B cell (primary cell): ENCODE measurements around the gene TBATA. TPM values are rescaled to one million over a fixed set of nuclear protein-coding genes. Genes with fewer than 3 reads are reported as not detected.

Experiments used
- ATAC-seq: fragments of 200-7000 bp; cut with Tn5 transposase; one replicate; pipeline ENCODE4 v1.10.0; 2021; ENCODE audit warnings: low read depth, mild to moderate bottlenecking, moderate number of reproducible peaks, moderate library complexity
- CTCF ChIA-PET: fragments of 350-600 bp; sonication (Branson Sonifier 250); formaldehyde crosslinking; loops from one replicate; lab custom pipeline; 2021; ENCODE audit warnings: antibody characterized with exemption, inconsistent platforms; lab: Charles Lee
- POLR2A ChIA-PET: fragments of 350-600 bp; sonication (Branson Sonifier 250); formaldehyde crosslinking; loops from one replicate; lab custom pipeline; 2021; ENCODE audit warnings: antibody characterized with exemption; lab: Charles Lee
- DNase-seq: peaks from one replicate; pipeline ENCODE4 v3.0.0; 2013
- H2AFZ ChIP-seq: 2 replicates; pipeline ENCODE4 v1.6.1; 2012; ENCODE audit warnings: mild to moderate bottlenecking, low read depth, low read length; ENCODE audit not compliant: insufficient read depth, poor library complexity, severe bottlenecking
- H3K27ac ChIP-seq, 2 donors: 1 replicate in 1 of 2; 2 replicates in 1 of 2; pipeline ENCODE4 v1.5.1; 2012 to 2013; ENCODE audit warnings: low read length in 2 of 2, mild to moderate bottlenecking in 2 of 2, moderate library complexity in 1 of 2
- H3K27me3 ChIP-seq, 4 experiments: fragments of 200-600 bp in 1 of 4; sonication (generic) in 1 of 4; replicated peaks in 1 of 4; 1 replicate in 2 of 4; 2 replicates in 2 of 4; pipeline versions ENCODE4 v1.6.1 to v1.7.0; 2013 to 2016; ENCODE audit warnings: low read length in 3 of 4, mild to moderate bottlenecking in 2 of 4, mixed read lengths in 1 of 4, moderate library complexity in 1 of 4; ENCODE audit not compliant: insufficient read depth in 4 of 4, control insufficient read depth in 3 of 4; ENCODE audit errors: control extremely low read depth in 1 of 4
- H3K36me3 ChIP-seq, 2 experiments: replicated peaks in 1 of 2; 1 replicate in 1 of 2; 2 replicates in 1 of 2; pipeline versions ENCODE4 v1.6.1 to v1.7.1; 2013; ENCODE audit warnings: low read length in 1 of 2; ENCODE audit not compliant: insufficient read depth in 2 of 2, control insufficient read depth in 1 of 2; ENCODE audit errors: control extremely low read depth in 1 of 2, extremely low read depth in 1 of 2
- H3K4me1 ChIP-seq, 2 donors: fragments of 200-600 bp in 1 of 2; sonication (generic) in 1 of 2; 1 replicate in 1 of 2; 2 replicates in 1 of 2; pipeline versions ENCODE4 v1.5.1 to v1.6.1; 2013 to 2017; ENCODE audit warnings: low read length in 2 of 2; ENCODE audit not compliant: control insufficient read depth in 2 of 2, insufficient read depth in 2 of 2
- H3K4me2 ChIP-seq: replicated peaks from 2 replicates; pipeline ENCODE3; 2012; ENCODE audit warnings: mild to moderate bottlenecking, low read depth, low read length; ENCODE audit not compliant: poor library complexity, severe bottlenecking
- H3K4me3 ChIP-seq, 5 experiments: fragments of 200-600 bp in 1 of 5; sonication (generic) in 1 of 5; 1 replicate in 3 of 5; 2 replicates in 2 of 5; pipeline versions ENCODE4 v1.5.1 to v1.7.0; 2011 to 2016; ENCODE audit warnings: low read length in 4 of 5, mild to moderate bottlenecking in 4 of 5, low read depth in 2 of 5, control low read depth in 1 of 5, moderate library complexity in 1 of 5; ENCODE audit not compliant: insufficient read depth in 1 of 5; ENCODE audit errors: control extremely low read depth in 1 of 5, extremely low read depth in 1 of 5
- H3K79me2 ChIP-seq: fragments of 200-600 bp; sonication (generic); one replicate; pipeline ENCODE4 v1.6.0; 2016; ENCODE audit warnings: low read length; ENCODE audit not compliant: control insufficient read depth, insufficient read depth
- H3K9ac ChIP-seq: fragments of 200-600 bp; sonication (generic); 2 replicates; pipeline ENCODE4 v1.6.1; 2017; ENCODE audit warnings: mild to moderate bottlenecking, low read length, moderate library complexity
- H3K9me3 ChIP-seq, 3 donors: one replicate each; pipeline versions ENCODE4 v1.6.1 to v1.7.1; 2013; ENCODE audit warnings: low read length in 2 of 3; ENCODE audit not compliant: control insufficient read depth in 2 of 3, insufficient read depth in 1 of 3; ENCODE audit errors: control extremely low read depth in 1 of 3
- H4K20me1 ChIP-seq: 2 replicates; pipeline ENCODE4 v1.6.0; 2012; ENCODE audit warnings: mild to moderate bottlenecking, low read length; ENCODE audit not compliant: insufficient read depth, control insufficient read depth, poor library complexity, severe bottlenecking
- H3K27ac Mint-ChIP-seq: one replicate; pipeline ENCODE4 v1.8.0; 2021; ENCODE audit warnings: mixed read lengths
- H3K27me3 Mint-ChIP-seq: one replicate; pipeline ENCODE4 v1.8.0; 2021; ENCODE audit warnings: mixed read lengths
- H3K4me1 Mint-ChIP-seq: one replicate; pipeline ENCODE4 v1.8.0; 2021; ENCODE audit warnings: mixed read lengths
- H3K4me3 Mint-ChIP-seq: one replicate; pipeline ENCODE4 v1.8.0; 2021; ENCODE audit warnings: mixed read lengths
- H3K9me3 Mint-ChIP-seq: one replicate; pipeline ENCODE4 v1.8.0; 2022; ENCODE audit warnings: mixed read lengths; ENCODE audit not compliant: insufficient read depth
- EZH2 ChIP-seq: IDR thresholded peaks from 2 replicates; pipeline ENCODE4 v1.6.1; 2012; ENCODE audit warnings: borderline replicate concordance, low read depth, mild to moderate bottlenecking, moderate library complexity, low read length; ENCODE audit not compliant: insufficient read depth, poor library complexity, severe bottlenecking
- WGBS: methylation state at CpG from one replicate; pipeline ENCODE4 v1.1.5; 2013; ENCODE audit warnings: missing lambda C conversion rate; ENCODE audit not compliant: insufficient coverage; 5-methylcytosine and 5-hydroxymethylcytosine counted together
- intact Hi-C: fragments of 100-400 bp; cut with micrococcal nuclease; formaldehyde crosslinking; loops from one replicate; pipeline ENCODE4 v1.10.0; 2022
- polyA plus RNA-seq: library from polyadenylated mRNA; depleted of rRNA; stranded (reverse); fragments of >200 nt; gene quantifications from 2 replicates; pipeline ENCODE4 v1.2.3, GENCODE V29; 2012
- total RNA-seq, 2 donors: library from RNA; stranded (reverse); fragments of 120-200 nt in 1 of 2; gene quantifications; 1 replicate in 1 of 2; 2 replicates in 1 of 2; pipeline versions ENCODE4 v1.2.3 to v1.2.4, GENCODE V29; 2013 to 2022
- TF ChIP-seq, protein P1 (sequence below): fragments of 200-600 bp; IDR thresholded peaks from one replicate; pipeline ENCODE4 v1.8.0; 2022; ENCODE audit warnings: antibody characterized with exemption, mild to moderate bottlenecking

TBATA gene
- total and polyA plus RNA-seq, 2 donors (not counting 1 experiment from before 2014, with no cell fraction given) = not detected

GRCh38 chr10:70812814-70813213 lies 27.6 kb upstream of the TBATA start:
- DNase-seq = no peak
- Histone ChIP-seq H3K27ac (no peak overlapping the region), H3K4me3 (no peak overlapping the region), H2AFZ (no peak overlapping the region), H3K27me3 (no peaks in the 10 kb centered on the region), H3K36me3 (no peaks in the 10 kb centered on the region), H3K79me2 (peaks cover 38% of the 10 kb centered on the region), H3K9ac (no peak overlapping the region), H3K4me1 (peaks cover 7 to 17% of the 10 kb centered on the region in 2 donors), H3K9me3 (no peaks in the 10 kb centered on the region), H4K20me1 (no peaks in the 10 kb centered on the region), H3K4me2 (no peak overlapping the region)
- Mint-ChIP-seq H3K9me3 (no peaks in the 10 kb centered on the region), H3K27me3 (peaks cover 6% of the 10 kb centered on the region), H3K4me3 (no peak overlapping the region), H3K27ac (no peak overlapping the region), H3K4me1 (peaks cover 21% of the 10 kb centered on the region)
- CTCF ChIA-PET = no interaction called here
- 100% methylated on average over 4 of the region's 4 CpGs for WGBS
- POLR2A ChIA-PET = no interaction called here
- no peak for ATAC-seq
- intact Hi-C loops = loop anchor here (10.0 kb wide), 3 partner anchors 258 to 1908 kb away; partner anchors contain the start of genes DDX50 and TYSND1
- TF ChIP-seq, protein P1, sequence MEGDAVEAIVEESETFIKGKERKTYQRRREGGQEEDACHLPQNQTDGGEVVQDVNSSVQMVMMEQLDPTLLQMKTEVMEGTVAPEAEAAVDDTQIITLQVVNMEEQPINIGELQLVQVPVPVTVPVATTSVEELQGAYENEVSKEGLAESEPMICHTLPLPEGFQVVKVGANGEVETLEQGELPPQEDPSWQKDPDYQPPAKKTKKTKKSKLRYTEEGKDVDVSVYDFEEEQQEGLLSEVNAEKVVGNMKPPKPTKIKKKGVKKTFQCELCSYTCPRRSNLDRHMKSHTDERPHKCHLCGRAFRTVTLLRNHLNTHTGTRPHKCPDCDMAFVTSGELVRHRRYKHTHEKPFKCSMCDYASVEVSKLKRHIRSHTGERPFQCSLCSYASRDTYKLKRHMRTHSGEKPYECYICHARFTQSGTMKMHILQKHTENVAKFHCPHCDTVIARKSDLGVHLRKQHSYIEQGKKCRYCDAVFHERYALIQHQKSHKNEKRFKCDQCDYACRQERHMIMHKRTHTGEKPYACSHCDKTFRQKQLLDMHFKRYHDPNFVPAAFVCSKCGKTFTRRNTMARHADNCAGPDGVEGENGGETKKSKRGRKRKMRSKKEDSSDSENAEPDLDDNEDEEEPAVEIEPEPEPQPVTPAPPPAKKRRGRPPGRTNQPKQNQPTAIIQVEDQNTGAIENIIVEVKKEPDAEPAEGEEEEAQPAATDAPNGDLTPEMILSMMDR = no peak
- no peak for TF ChIP-seq EZH2

DNA sequence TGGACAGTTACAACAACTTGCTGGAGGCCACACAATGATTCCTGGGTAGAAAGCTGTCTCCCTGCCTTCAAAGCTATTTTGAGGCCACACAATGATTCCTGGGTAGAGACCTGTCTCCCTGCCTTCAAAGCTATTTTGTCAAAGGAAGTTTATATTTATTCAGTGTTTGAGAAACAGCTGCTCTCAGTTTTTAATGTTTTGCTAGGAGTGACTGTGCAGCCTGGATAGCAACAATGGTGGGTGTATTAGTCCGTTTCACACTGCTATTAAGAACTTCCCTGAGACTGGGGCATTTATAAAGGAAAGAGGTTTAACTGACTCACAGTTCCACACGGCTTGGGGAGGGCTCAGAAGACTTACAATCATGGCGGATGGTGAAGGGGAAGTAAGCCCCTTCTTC lies 26.7 kb upstream of the TBATA start:
- CTCF ChIA-PET = interaction anchor here (1.0 kb wide), 1 partner anchor 69 kb away, joined by 3 read pairs; no protein-coding TSS in a partner anchor
- H3K36me3 ChIP-seq = no peaks in the 10 kb centered on the region
- no peak overlapping the region for H3K27ac ChIP-seq
- intact Hi-C loops = loop anchor here (10.0 kb wide), 3 partner anchors 257 to 1907 kb away; partner anchors contain the start of genes DDX50 and TYSND1
- Mint-ChIP-seq H3K27me3 (peaks cover 13% of the 10 kb centered on the region), H3K4me3 (no peak overlapping the region), H3K27ac (no peak overlapping the region), H3K4me1 (peaks cover 16% of the 10 kb centered on the region), H3K9me3 (no peaks in the 10 kb centered on the region)
- no peaks in the 10 kb centered on the region for H3K9me3 ChIP-seq
- no peaks in the 10 kb centered on the region for H4K20me1 ChIP-seq
- TF ChIP-seq, protein P1 = no peak
- no peak for TF ChIP-seq EZH2
- ATAC-seq (no peak), DNase-seq (no peak)
- peaks cover 36% of the 10 kb centered on the region for H3K79me2 ChIP-seq
- H3K4me2 ChIP-seq = no peak overlapping the region
- H3K4me3 ChIP-seq = no peak overlapping the region
- H3K9ac ChIP-seq = no peak overlapping the region
- no peaks in the 10 kb centered on the region for H3K27me3 ChIP-seq
- peaks cover 7 to 17% of the 10 kb centered on the region in 2 donors for H3K4me1 ChIP-seq
- H2AFZ ChIP-seq = no peak overlapping the region
- 83% methylated on average over 1 of the region's 3 CpGs for WGBS
- POLR2A ChIA-PET = no interaction called here
